Vagina (tissue), 2 donors: Measurements from ENCODE around the gene KRT6B. TPM values are rescaled to one million over a fixed set of nuclear protein-coding genes. Genes with fewer than 3 reads are reported as not detected.
A peak's percentile ranks its signal among the peaks of the same experiment; 100 is the strongest.

Experiments used
- DNase-seq, 2 donors: peaks; one replicate each; pipeline ENCODE4 v3.0.0-alpha.2; 2017; ENCODE audit errors: extremely low spot score in 2 of 2
- H3K27ac ChIP-seq: fragments of 200-600 bp; sonication (generic); one replicate; pipeline ENCODE4 v1.5.1; 2019
- H3K27me3 ChIP-seq: fragments of 200-600 bp; sonication (generic); one replicate; pipeline ENCODE4 v1.5.1; 2019
- H3K36me3 ChIP-seq, 2 donors: fragments of 200-600 bp; sonication (generic); one replicate each; pipeline ENCODE4 v1.5.1; 2017 to 2019
- H3K4me1 ChIP-seq: fragments of 200-600 bp; sonication (generic); one replicate; pipeline ENCODE4 v1.5.1; 2019
- H3K4me3 ChIP-seq, 2 donors: fragments of 200-600 bp; sonication (generic); 1 replicate in 1 of 2; 2 replicates in 1 of 2; pipeline ENCODE4 v1.5.1; 2016 to 2019
- H3K9me3 ChIP-seq: fragments of 200-600 bp; sonication (generic); one replicate; pipeline ENCODE4 v1.5.1; 2019
- CTCF ChIP-seq, 3 experiments: fragments of 450-650 bp in 2 of 3; fragments of 200-600 bp in 1 of 3; sonication (generic) in 1 of 3; IDR thresholded peaks; one replicate each; pipeline ENCODE4 v1.5.1; 2017 to 2019; ENCODE audit warnings: antibody characterized with exemption in 3 of 3, mild to moderate bottlenecking in 2 of 3, moderate library complexity in 2 of 3
- POLR2A ChIP-seq, 2 donors: fragments of 450-650 bp; IDR thresholded peaks; one replicate each; pipeline ENCODE4 v1.6.1; 2017; ENCODE audit warnings: antibody characterized with exemption in 2 of 2, mild to moderate bottlenecking in 2 of 2, moderate library complexity in 2 of 2
- POLR2AphosphoS5 ChIP-seq, 2 donors: sonication (generic); formaldehyde crosslinking; IDR thresholded peaks; one replicate each; pipeline ENCODE4 v1.9.0; 2017; ENCODE audit warnings: antibody characterized with exemption in 2 of 2, mild to moderate bottlenecking in 2 of 2, low read depth in 1 of 2; ENCODE audit not compliant: insufficient read depth in 1 of 2
- intact Hi-C: fragments of 100-400 bp; cut with DNase I; formaldehyde crosslinking; loops from one replicate; pipeline ENCODE4 v1.15.1; 2023
- total RNA-seq: library from RNA; depleted of rRNA; stranded (reverse); fragments of >200 nt; gene quantifications from one replicate; pipeline ENCODE4 v1.2.3, GENCODE V29; 2016

KRT6B gene
- total RNA-seq, 1 donor from 2014 or later, result 184 TPM

GRCh38 chr12:52438305-52439301, 13.3 kb downstream of the KRT6B start:
- Histone ChIP-seq H3K4me1 (peaks cover 40% of the 10 kb centered on the region), H3K9me3 (no peaks in the 10 kb centered on the region), H3K36me3 (no peaks in the 10 kb centered on the region), H3K27me3 (no peaks in the 10 kb centered on the region), H3K27ac (no peak overlapping the region), H3K4me3 (no peak overlapping the region)
- TF ChIP-seq POLR2A (IDR thresholded peaks at IDR 0.05) (no peak), CTCF (IDR thresholded peaks at IDR 0.05) (no peak), POLR2AphosphoS5 (IDR thresholded peaks at IDR 0.05; ENCODE audit: insufficient read depth in 1 of 2, low read depth in 1 of 2) (peak in 1 of 2 donors; percentile 66)
- DNase-seq, result peak in 1 of 2 donors; percentile 86
- intact Hi-C loops, result no loop called here

- DNase-seq, result peak in 1 of 2 donors; percentile 69
- intact Hi-C loops, result no loop called here
- H3K4me1 ChIP-seq, result peaks cover 40% of the 10 kb centered on the region
- no peaks in the 10 kb centered on the region for H3K27me3 ChIP-seq
- no peak overlapping the region for H3K27ac ChIP-seq
- no peak for TF ChIP-seq POLR2AphosphoS5 (IDR thresholded peaks at IDR 0.05; ENCODE audit: insufficient read depth in 1 of 2, low read depth in 1 of 2)
- TF ChIP-seq CTCF (IDR thresholded peaks at IDR 0.05), result no peak
- TF ChIP-seq POLR2A (IDR thresholded peaks at IDR 0.05), result no peak
- no peak overlapping the region for H3K4me3 ChIP-seq
- no peaks in the 10 kb centered on the region for H3K36me3 ChIP-seq
- H3K9me3 ChIP-seq, result no peaks in the 10 kb centered on the region
Observed at GRCh38 chr12:52437508-52437907, 14.4 kb downstream of the KRT6B start.

- Histone ChIP-seq H3K27ac (no peak overlapping the region), H3K9me3 (no peaks in the 10 kb centered on the region), H3K4me3 (no peak overlapping the region), H3K27me3 (no peaks in the 10 kb centered on the region), H3K36me3 (no peaks in the 10 kb centered on the region), H3K4me1 (peaks cover 40% of the 10 kb centered on the region)
- no peak for TF ChIP-seq CTCF (IDR thresholded peaks at IDR 0.05)
- no peak for TF ChIP-seq POLR2A (IDR thresholded peaks at IDR 0.05)
- TF ChIP-seq POLR2AphosphoS5 (IDR thresholded peaks at IDR 0.05; ENCODE audit: insufficient read depth in 1 of 2, low read depth in 1 of 2), result no peak
- DNase-seq, result peak in 1 of 2 donors; percentile 77
- intact Hi-C loops, result no loop called here
Observed at GRCh38 chr12:52436828-52437474, 15.0 kb downstream of the KRT6B start.

GRCh38 chr12:52436000-52436827, 15.7 kb downstream of the KRT6B start:
- no peaks in the 10 kb centered on the region for H3K27me3 ChIP-seq
- no peaks in the 10 kb centered on the region for H3K36me3 ChIP-seq
- no peaks in the 10 kb centered on the region for H3K9me3 ChIP-seq
- peak in 1 of 2 donors; percentile 87 for DNase-seq
- intact Hi-C loops, result no loop called here
- peaks cover 40% of the 10 kb centered on the region for H3K4me1 ChIP-seq
- H3K4me3 ChIP-seq, result no peak overlapping the region
- peak in 1 of 2 donors; percentile 74 for TF ChIP-seq POLR2AphosphoS5 (IDR thresholded peaks at IDR 0.05; ENCODE audit: insufficient read depth in 1 of 2, low read depth in 1 of 2)
- TF ChIP-seq CTCF (IDR thresholded peaks at IDR 0.05), result no peak
- no peak for TF ChIP-seq POLR2A (IDR thresholded peaks at IDR 0.05)
- no peak overlapping the region for H3K27ac ChIP-seq
